Endothelial cell of umbilical vein (primary cell): ENCODE data around the gene ZNF232. TPM values are rescaled to one million over a fixed set of nuclear protein-coding genes. Genes with fewer than 3 reads are reported as not detected.
"Not testable (repeated sequence)": the region's sequence is repeated elsewhere in the genome, so short reads cannot be mapped to it uniquely, and the experiment has no call there.

ENCODE experiments used
- BruUV-seq: library from RNA; stranded (reverse); fragments of 400-500 nt; replicated peaks from 2 replicates; lab custom pipeline; 2021; lab: Mats Ljungman, UMichigan
- CTCF ChIA-PET: fragments of 300-600, 350-600 bp; sonication (Branson Sonifier 250); formaldehyde crosslinking; loops from one replicate; lab custom pipeline; 2021; ENCODE audit warnings: antibody characterized with exemption, inconsistent platforms; lab: Charles Lee
- POLR2A ChIA-PET: fragments of 300-600, 350-600 bp; sonication (Branson Sonifier 250); formaldehyde crosslinking; loops from one replicate; lab custom pipeline; 2021; ENCODE audit warnings: antibody characterized with exemption, inconsistent platforms; lab: Charles Lee
- DNase-seq: peaks from one replicate; pipeline ENCODE4 v3.0.0-alpha.2; 2011; ENCODE audit warnings: low read depth, low spot score
- FAIRE-seq: peaks from 2 replicates; lab custom pipeline; 2011; peaks lifted over from hg19 to GRCh38; lab: Jason Lieb, UNC
- H2AFZ ChIP-seq: 2 replicates; pipeline ENCODE4 v1.6.0; 2012; ENCODE audit warnings: low read depth, low read length, control low read depth, inconsistent platforms
- H3K27ac ChIP-seq: 2 replicates; pipeline ENCODE4 v1.5.1; 2011; ENCODE audit warnings: low read depth, mild to moderate bottlenecking, control low read depth, low read length, moderate library complexity; ENCODE audit not compliant: insufficient read depth
- H3K27me3 ChIP-seq, 2 experiments: 2 replicates each; pipeline versions ENCODE4 v1.6.0 to v1.6.1; 2011; ENCODE audit warnings: low read length in 2 of 2, mixed read lengths in 1 of 2; ENCODE audit not compliant: control insufficient read depth in 2 of 2, insufficient read depth in 2 of 2
- H3K36me3 ChIP-seq, 2 experiments: 2 replicates in 1 of 2; 3 replicates in 1 of 2; pipeline ENCODE4 v1.5.1; 2011; ENCODE audit warnings: low read length in 2 of 2, mild to moderate bottlenecking in 1 of 2, moderate library complexity in 1 of 2; ENCODE audit not compliant: control insufficient read depth in 2 of 2, insufficient read depth in 2 of 2; ENCODE audit errors: extremely low read depth in 1 of 2
- H3K4me1 ChIP-seq: 3 replicates; pipeline ENCODE4 v1.5.1; 2011; ENCODE audit warnings: mild to moderate bottlenecking, low read length; ENCODE audit not compliant: control insufficient read depth, insufficient read depth; ENCODE audit errors: extremely low read depth
- H3K4me2 ChIP-seq: 2 replicates; pipeline ENCODE4 v1.6.1; 2011; ENCODE audit warnings: low read length, control low read depth, mixed read lengths; ENCODE audit not compliant: insufficient read depth
- H3K4me3 ChIP-seq, 3 experiments: fragments of 200-600 bp in 1 of 3; sonication (generic), shearing (Covaris generic) in 1 of 3; replicated peaks in 1 of 3; 2 replicates each; pipeline ENCODE4 v1.5.1; 2011 to 2016; ENCODE audit warnings: control low read depth in 3 of 3, low read length in 3 of 3, mild to moderate bottlenecking in 2 of 3, inconsistent platforms in 1 of 3, low read depth in 1 of 3, moderate library complexity in 1 of 3; ENCODE audit not compliant: insufficient read depth in 1 of 3
- H3K79me2 ChIP-seq: 2 replicates; pipeline ENCODE4 v1.6.0; 2012; ENCODE audit warnings: low read length, inconsistent platforms; ENCODE audit not compliant: control insufficient read depth, insufficient read depth
- H3K9ac ChIP-seq: replicated peaks from 2 replicates; pipeline ENCODE3; 2011; ENCODE audit warnings: low read length, control low read depth; ENCODE audit not compliant: insufficient read depth; ENCODE audit errors: extremely low read depth
- H3K9me1 ChIP-seq: replicated peaks from 3 replicates; pipeline ENCODE4 v1.6.0; 2011; ENCODE audit warnings: mild to moderate bottlenecking, low read length; ENCODE audit not compliant: control insufficient read depth, insufficient read depth; ENCODE audit errors: extremely low read depth
- H3K9me3 ChIP-seq: replicated peaks from 2 replicates; pipeline ENCODE4 v1.5.1; 2012; ENCODE audit warnings: low read length, inconsistent platforms; ENCODE audit not compliant: control insufficient read depth, insufficient read depth
- H4K20me1 ChIP-seq: replicated peaks from 2 replicates; pipeline ENCODE3; 2011; ENCODE audit warnings: mild to moderate bottlenecking, low read length; ENCODE audit not compliant: control insufficient read depth, insufficient read depth; ENCODE audit errors: extremely low read depth
- CTCF ChIP-seq, 2 donors: IDR thresholded peaks; 1 replicate in 1 of 2; 2 replicates in 1 of 2; pipeline ENCODE4 v1.5.1; 2011; ENCODE audit warnings: low read length in 2 of 2, mild to moderate bottlenecking in 2 of 2, moderate library complexity in 2 of 2, control low read depth in 1 of 2, inconsistent platforms in 1 of 2, low read depth in 1 of 2; ENCODE audit not compliant: insufficient read depth in 1 of 2; ENCODE audit errors: extremely low read depth in 1 of 2
- EZH2 ChIP-seq: IDR thresholded peaks from 2 replicates; pipeline ENCODE4 v1.6.1; 2012; ENCODE audit warnings: borderline replicate concordance, low read depth, mild to moderate bottlenecking, moderate library complexity, low read length, inconsistent platforms; ENCODE audit not compliant: severe bottlenecking
- FOS ChIP-seq: IDR thresholded peaks from 2 replicates; pipeline ENCODE4 v1.6.1; 2011; ENCODE audit warnings: mild to moderate bottlenecking, low read length, moderate library complexity, borderline replicate concordance; ENCODE audit not compliant: insufficient read depth
- GATA2 ChIP-seq: IDR thresholded peaks from 2 replicates; pipeline ENCODE4 v1.7.0; 2011; ENCODE audit warnings: low read depth, mild to moderate bottlenecking, moderate library complexity, mixed read lengths, low read length; ENCODE audit not compliant: insufficient read length, insufficient read depth
- JUN ChIP-seq: IDR thresholded peaks from 2 replicates; pipeline ENCODE4 v1.6.1; 2011; ENCODE audit warnings: borderline replicate concordance, low read depth; ENCODE audit not compliant: insufficient read length, insufficient read depth
- MYC ChIP-seq: IDR thresholded peaks from one replicate; pipeline ENCODE4 v1.6.1; 2011; ENCODE audit warnings: mild to moderate bottlenecking, low read depth, low read length
- POLR2AphosphoS5 ChIP-seq: IDR thresholded peaks from 2 replicates; pipeline ENCODE4 v1.6.1; 2012; ENCODE audit warnings: low read depth, mild to moderate bottlenecking, control low read depth, low read length, moderate library complexity; ENCODE audit not compliant: insufficient read depth
- dilution Hi-C: fragments of 300-500 bp; cut with MboI; formaldehyde crosslinking; loops from one replicate; pipeline ENCODE4 v1.15.0; 2019; ENCODE audit warnings: low sequenced_read_pairs; ENCODE audit not compliant: extremely low pct_ligation_motif_present
- intact Hi-C: fragments of 100-400 bp; cut with micrococcal nuclease; formaldehyde crosslinking; loops from one replicate; pipeline ENCODE4 v1.10.0; 2022
- polyA plus RNA-seq, 4 experiments: library from polyadenylated mRNA; depleted of rRNA in 3 of 4; stranded (reverse) in 3 of 4; unstranded in 1 of 4; fragments of >200 nt; gene quantifications; 2 replicates each; pipeline versions ENCODE4 v1.2.1 to v1.2.3, GENCODE V29; 2011 to 2012; ENCODE audit warnings: missing spikeins in 1 of 4
- total RNA-seq: library from RNA; stranded (reverse); gene quantifications from 2 replicates; pipeline ENCODE4 v1.2.3, GENCODE V29; 2021
- TF ChIP-seq, protein P1 (sequence below): IDR thresholded peaks from 2 replicates; pipeline ENCODE4 v1.6.1; 2011; ENCODE audit not compliant: insufficient read depth, insufficient read length

ZNF232 gene
- total and polyA plus RNA-seq, 2 donors (not counting 3 experiments of a cell fraction or from before 2014, with no cell fraction given): 3.1 to 9.9 TPM

DNA sequence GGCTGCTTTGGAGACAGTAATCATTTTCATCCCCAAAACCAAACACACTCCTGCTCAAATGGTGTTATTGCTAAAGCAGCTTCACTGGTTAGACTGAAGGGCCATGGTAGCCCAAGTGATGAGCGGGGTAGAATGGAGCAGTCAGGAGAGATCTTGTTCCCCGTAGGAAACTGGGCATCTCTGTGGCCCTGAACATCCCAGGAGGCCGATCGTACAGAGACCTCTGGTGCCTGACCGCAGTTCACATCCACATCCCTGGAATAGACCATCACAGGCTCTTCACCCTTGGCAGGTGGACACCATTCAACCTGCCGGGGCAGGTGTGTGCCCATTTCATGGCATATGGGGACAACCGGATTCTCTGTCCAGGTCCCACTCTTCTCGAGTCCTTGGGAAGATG lies 18.1 kb upstream of the ZNF232 start:
- intact Hi-C loops: not testable (repeated sequence)

DNA sequence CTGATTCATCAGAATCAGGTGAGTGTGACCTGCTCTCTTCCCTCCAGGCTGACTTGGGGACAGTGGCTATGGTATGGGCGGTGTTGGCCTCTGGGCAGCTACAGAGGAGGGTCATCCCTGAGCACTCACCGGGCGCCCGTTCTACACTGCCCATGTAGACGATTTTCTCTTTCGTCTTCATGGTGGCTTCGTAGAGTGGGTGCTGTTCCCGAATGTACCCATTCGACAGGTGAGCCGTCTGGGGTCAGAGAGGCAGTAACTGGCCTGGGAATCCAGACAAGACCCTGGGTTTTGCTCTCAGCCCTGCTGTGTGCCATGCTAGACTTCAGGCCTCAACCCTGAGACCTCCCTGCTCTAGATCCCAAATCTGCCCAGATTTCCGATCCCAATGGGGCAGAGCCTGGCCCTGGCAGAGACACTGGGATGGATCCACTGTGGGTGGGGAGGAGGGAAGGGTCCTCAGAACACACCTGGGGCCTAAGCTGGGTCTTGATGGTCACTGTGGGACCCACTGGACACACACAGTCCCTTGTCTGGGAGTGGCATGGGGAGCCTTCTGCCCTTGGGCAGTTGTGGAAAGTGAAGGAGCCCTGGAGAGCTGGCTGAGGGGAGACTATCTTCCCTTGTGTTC lies 17.3 kb upstream of the ZNF232 start:
- no peaks in the 10 kb centered on the region for H3K9me3 ChIP-seq
- ChIA-PET POLR2A (no interaction called here), CTCF (no interaction called here)
- H3K36me3 ChIP-seq: no peaks in the 10 kb centered on the region
- intact Hi-C loops: no loop called here
- H3K4me1 ChIP-seq: no peaks in the 10 kb centered on the region
- no peak for TF ChIP-seq GATA2
- no peak for TF ChIP-seq FOS
- TF ChIP-seq EZH2: no peak
- no peak for TF ChIP-seq JUN
- TF ChIP-seq MYC: no peak
- no peak for TF ChIP-seq CTCF (IDR thresholded peaks at IDR 0.05; ENCODE audit: extremely low read depth in 1 of 2, insufficient read depth in 1 of 2, low read depth in 1 of 2, low read length in 2 of 2)
- TF ChIP-seq POLR2AphosphoS5: no peak
- TF ChIP-seq, protein P1, sequence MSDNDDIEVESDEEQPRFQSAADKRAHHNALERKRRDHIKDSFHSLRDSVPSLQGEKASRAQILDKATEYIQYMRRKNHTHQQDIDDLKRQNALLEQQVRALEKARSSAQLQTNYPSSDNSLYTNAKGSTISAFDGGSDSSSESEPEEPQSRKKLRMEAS: no peak
- no peak overlapping the region for H3K9ac ChIP-seq
- H2AFZ ChIP-seq: no peak overlapping the region
- dilution Hi-C loops: no loop called here
- peaks cover 0 to 2% of the 10 kb centered on the region in 2 experiments for H3K27me3 ChIP-seq
- BruUV-seq: no TSS peak
- no peaks in the 10 kb centered on the region for H3K79me2 ChIP-seq
- H3K9me1 ChIP-seq: no peaks in the 10 kb centered on the region
- no peak overlapping the region for H3K4me2 ChIP-seq
- no peak overlapping the region for H3K4me3 ChIP-seq
- no peaks in the 10 kb centered on the region for H4K20me1 ChIP-seq
- FAIRE-seq: no peak
- no peak overlapping the region for H3K27ac ChIP-seq
- DNase-seq: no peak

More for the DNA sequence above, 18.1 kb upstream of the ZNF232 start:
- H3K27ac ChIP-seq, dilution Hi-C loops, H2AFZ ChIP-seq, H3K9me1 ChIP-seq, H3K27me3 ChIP-seq, H4K20me1 ChIP-seq, H3K4me1 ChIP-seq, CTCF ChIA-PET, FAIRE-seq, DNase-seq, H3K4me2 ChIP-seq, POLR2A ChIA-PET, BruUV-seq, H3K9ac ChIP-seq, H3K79me2 ChIP-seq, H3K4me3 ChIP-seq, H3K36me3 ChIP-seq, H3K9me3 ChIP-seq: not testable (repeated sequence)

DNA sequence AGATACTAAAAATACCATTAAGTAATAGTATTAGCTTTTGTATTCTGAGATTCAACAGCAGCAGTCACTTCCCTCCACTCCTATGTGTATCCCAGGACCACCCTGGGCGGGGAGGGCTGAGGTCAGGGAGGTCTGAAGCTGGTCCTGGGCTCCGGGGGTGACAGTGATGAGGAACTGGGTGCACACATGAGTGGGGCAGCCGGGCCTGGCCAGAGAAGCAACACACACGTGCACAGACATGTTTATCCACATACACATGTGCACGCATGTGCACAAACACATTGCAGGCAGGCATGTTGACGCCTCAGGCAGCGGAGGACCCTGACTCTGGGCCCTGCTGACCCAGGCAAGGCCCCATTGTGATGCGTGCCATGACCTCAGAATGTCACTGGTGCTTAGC lies 16.7 kb upstream of the ZNF232 start:
- H3K4me3 ChIP-seq, H3K36me3 ChIP-seq, H3K27ac ChIP-seq, H3K9me1 ChIP-seq, H3K4me1 ChIP-seq, H3K27me3 ChIP-seq, DNase-seq, H4K20me1 ChIP-seq, H3K9ac ChIP-seq, FAIRE-seq, H2AFZ ChIP-seq, H3K9me3 ChIP-seq, intact Hi-C loops, dilution Hi-C loops, BruUV-seq, POLR2A ChIA-PET, H3K4me2 ChIP-seq, H3K79me2 ChIP-seq: not testable (repeated sequence)
- CTCF ChIA-PET: interaction anchor here (0.8 kb wide), 1 partner anchor 78 kb away, joined by 3 read pairs; no protein-coding TSS in a partner anchor
